ENCODE measurements around the gene TDRD7. TPM values are rescaled to one million over a fixed set of nuclear protein-coding genes. Genes with fewer than 3 reads are reported as not detected.

Gene TDRD7
- total RNA-seq, 3 donors from 2014 or later (not counting 1 experiment from before 2014, with no cell fraction given): 9.8 to 16.4 (median 16.3) TPM

- Mint-ChIP-seq H3K27me3 (ENCODE audit: low read depth in 2 of 2) (peaks cover 10 to 16% of the 10 kb centered on the region in 2 donors), H3K4me1 (no peaks in the 10 kb centered on the region), H3K4me3 (no peak overlapping the region), H3K36me3 (no peaks in the 10 kb centered on the region), H3K9me3 (no peaks in the 10 kb centered on the region), H3K27ac (no peak overlapping the region)
- DNase-seq (no peak), ATAC-seq (no peak)
- TF ChIP-seq, protein P1, sequence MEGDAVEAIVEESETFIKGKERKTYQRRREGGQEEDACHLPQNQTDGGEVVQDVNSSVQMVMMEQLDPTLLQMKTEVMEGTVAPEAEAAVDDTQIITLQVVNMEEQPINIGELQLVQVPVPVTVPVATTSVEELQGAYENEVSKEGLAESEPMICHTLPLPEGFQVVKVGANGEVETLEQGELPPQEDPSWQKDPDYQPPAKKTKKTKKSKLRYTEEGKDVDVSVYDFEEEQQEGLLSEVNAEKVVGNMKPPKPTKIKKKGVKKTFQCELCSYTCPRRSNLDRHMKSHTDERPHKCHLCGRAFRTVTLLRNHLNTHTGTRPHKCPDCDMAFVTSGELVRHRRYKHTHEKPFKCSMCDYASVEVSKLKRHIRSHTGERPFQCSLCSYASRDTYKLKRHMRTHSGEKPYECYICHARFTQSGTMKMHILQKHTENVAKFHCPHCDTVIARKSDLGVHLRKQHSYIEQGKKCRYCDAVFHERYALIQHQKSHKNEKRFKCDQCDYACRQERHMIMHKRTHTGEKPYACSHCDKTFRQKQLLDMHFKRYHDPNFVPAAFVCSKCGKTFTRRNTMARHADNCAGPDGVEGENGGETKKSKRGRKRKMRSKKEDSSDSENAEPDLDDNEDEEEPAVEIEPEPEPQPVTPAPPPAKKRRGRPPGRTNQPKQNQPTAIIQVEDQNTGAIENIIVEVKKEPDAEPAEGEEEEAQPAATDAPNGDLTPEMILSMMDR (IDR thresholded peaks at IDR 0.05): no peak
- Histone ChIP-seq H3K9me3 (ENCODE audit: control insufficient read depth, insufficient read depth, low read length) (no peaks in the 10 kb centered on the region), H3K4me1 (ENCODE audit: control insufficient read depth, insufficient read depth, low read length) (no peaks in the 10 kb centered on the region), H3K36me3 (ENCODE audit: control insufficient read depth, insufficient read depth, low read length) (no peaks in the 10 kb centered on the region), H3K27ac (ENCODE audit: low read length) (no peak overlapping the region), H3K27me3 (ENCODE audit: control insufficient read depth, insufficient read depth, low read length) (no peaks in the 10 kb centered on the region), H3K4me3 (ENCODE audit: low read length) (no peak overlapping the region)
- WGBS (ENCODE audit: insufficient coverage): 77% methylated on average over 11 of the region's 11 CpGs
- intact Hi-C loops (cut with micrococcal nuclease): no loop called here
These were observed 117.6 kb downstream of the TDRD7 start for GRCh38 chr9:97529363-97530076.

- 84% methylated on average over 9 of the region's 9 CpGs for WGBS (ENCODE audit: insufficient coverage)
- H3K27ac Mint-ChIP-seq: no peak overlapping the region
These were observed 120.0 kb downstream of the TDRD7 start for GRCh38 chr9:97531888-97532376.

DNA sequence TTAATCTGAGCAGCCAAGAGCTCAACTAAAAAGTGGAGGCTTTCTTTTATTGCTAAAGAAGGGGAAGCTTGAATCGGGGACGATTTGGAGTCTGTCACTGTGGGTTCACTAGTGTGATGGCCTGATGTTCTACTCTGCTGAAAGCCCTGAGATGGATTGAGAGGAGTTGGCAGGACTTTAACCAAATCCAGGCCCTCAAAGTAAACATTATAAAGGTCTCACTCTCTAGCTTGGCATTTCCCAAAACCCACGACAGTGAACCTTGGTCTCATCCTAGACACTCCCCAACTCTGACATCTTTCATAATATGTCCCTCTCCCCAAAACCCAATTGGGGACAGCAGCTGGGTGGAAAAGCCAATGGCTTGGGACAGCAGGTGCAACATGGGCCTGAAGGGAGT, 122.3 kb downstream of the TDRD7 start:
- Histone ChIP-seq H3K4me3 (ENCODE audit: low read length) (no peak overlapping the region), H3K9me3 (ENCODE audit: control insufficient read depth, insufficient read depth, low read length) (no peaks in the 10 kb centered on the region), H3K36me3 (ENCODE audit: control insufficient read depth, insufficient read depth, low read length) (no peaks in the 10 kb centered on the region), H3K4me1 (ENCODE audit: control insufficient read depth, insufficient read depth, low read length) (no peaks in the 10 kb centered on the region), H3K27me3 (ENCODE audit: control insufficient read depth, insufficient read depth, low read length) (no peaks in the 10 kb centered on the region), H3K27ac (ENCODE audit: low read length) (no peak overlapping the region)
- ATAC-seq (no peak), DNase-seq (no peak)
- no peak overlapping the region for H3K4me3 Mint-ChIP-seq
- H3K27me3 Mint-ChIP-seq (ENCODE audit: low read depth in 2 of 2): peaks cover 8 to 11% of the 10 kb centered on the region in 2 donors
- H3K36me3 Mint-ChIP-seq: no peaks in the 10 kb centered on the region
- no peaks in the 10 kb centered on the region for H3K4me1 Mint-ChIP-seq
- intact Hi-C loops (cut with micrococcal nuclease): no loop called here
- no peak overlapping the region for H3K27ac Mint-ChIP-seq
- TF ChIP-seq, protein P1 (IDR thresholded peaks at IDR 0.05): no peak
- WGBS (ENCODE audit: insufficient coverage): 88% methylated on average over 3 of the region's 3 CpGs
- no peaks in the 10 kb centered on the region for H3K9me3 Mint-ChIP-seq

More at GRCh38 chr9:97531888-97532376, 120.0 kb downstream of the TDRD7 start:
- no peak overlapping the region for H3K27ac ChIP-seq (ENCODE audit: low read length)
- intact Hi-C loops (cut with micrococcal nuclease): no loop called here
- H3K4me3 ChIP-seq (ENCODE audit: low read length): no peak overlapping the region
- no peaks in the 10 kb centered on the region for H3K4me1 ChIP-seq (ENCODE audit: control insufficient read depth, insufficient read depth, low read length)
- DNase-seq: no peak
- H3K4me3 Mint-ChIP-seq: no peak overlapping the region
- H3K36me3 ChIP-seq (ENCODE audit: control insufficient read depth, insufficient read depth, low read length): no peaks in the 10 kb centered on the region
- H3K9me3 ChIP-seq (ENCODE audit: control insufficient read depth, insufficient read depth, low read length): no peaks in the 10 kb centered on the region
- H3K27me3 Mint-ChIP-seq (ENCODE audit: low read depth in 2 of 2): peaks cover 16 to 18% of the 10 kb centered on the region in 2 donors
- H3K9me3 Mint-ChIP-seq: no peaks in the 10 kb centered on the region
- no peaks in the 10 kb centered on the region for H3K27me3 ChIP-seq (ENCODE audit: control insufficient read depth, insufficient read depth, low read length)
- H3K4me1 Mint-ChIP-seq: no peaks in the 10 kb centered on the region
- H3K36me3 Mint-ChIP-seq: no peaks in the 10 kb centered on the region
- no peak for ATAC-seq
- TF ChIP-seq, protein P1 (IDR thresholded peaks at IDR 0.05): no peak
